NCI-H446 treated with DMSO at 0.1 percent for 48 hours (cell line): ENCODE data around the gene ZNF432.
"Not testable (repeated sequence)": the region's sequence is repeated elsewhere in the genome, so short reads cannot be mapped to it uniquely, and the experiment has no call there.

ENCODE experiments used
- DNase-seq: peaks from one replicate; lab custom pipeline; 2025; lab: John Stamatoyannopoulos, UW

The ZNF432 gene

GRCh38 chr19:52048555-52049501 is at the start of gene ZNF432:
ZNF432 (minus strand) TSS chr19:52048838; CDS start chr19:52046868, 1,970 bp downstream.
- DNase-seq = peak; percentile 78

GRCh38 chr19:52096416-52096815 is 47.8 kb upstream of the ZNF432 start:
- not testable (repeated sequence) for DNase-seq

GRCh38 chr19:52095172-52096014 is 46.8 kb upstream of the ZNF432 start, which contains the start of gene ZNF841:
ZNF841 (minus strand) TSS chr19:52095765; CDS start chr19:52084801, 10,964 bp downstream.
- peak; percentile 86 for DNase-seq

GRCh38 chr19:52094526-52095130 is 46.0 kb upstream of the ZNF432 start:
- no peak for DNase-seq

GRCh38 chr19:52086481-52086880 is 37.8 kb upstream of the ZNF432 start:
- no peak for DNase-seq

- no peak for DNase-seq
These were observed 21.9 kb upstream of the ZNF432 start for GRCh38 chr19:52070496-52070895.

GRCh38 chr19:52069653-52070052 is 21.0 kb upstream of the ZNF432 start:
- no peak for DNase-seq

GRCh38 chr19:52066258-52066863 is 17.7 kb upstream of the ZNF432 start:
- no peak for DNase-seq

GRCh38 chr19:52065399-52065798 is 16.8 kb upstream of the ZNF432 start:
- DNase-seq = no peak

- not testable (repeated sequence) for DNase-seq
These were observed 7.8 kb upstream of the ZNF432 start for GRCh38 chr19:52056480-52056879.

GRCh38 chr19:52051736-52052135 is 3.1 kb upstream of the ZNF432 start:
- DNase-seq = not testable (repeated sequence)

- DNase-seq = no peak
These were observed 9.5 kb downstream of the ZNF432 start for GRCh38 chr19:52039169-52039568.

- no peak for DNase-seq
These were observed 14.4 kb downstream of the ZNF432 start for GRCh38 chr19:52034051-52034728.

GRCh38 chr19:52028780-52029123 is 19.9 kb downstream of the ZNF432 start:
- DNase-seq = no peak

- DNase-seq = peak; percentile 81
These were observed 20.4 kb downstream of the ZNF432 start, which contains the start of gene ZNF614 for GRCh38 chr19:52028027-52028779. ZNF614 (minus strand) TSS chr19:52028379; CDS start chr19:52025745, 2,634 bp downstream.

GRCh38 chr19:52026255-52026990 is 22.2 kb downstream of the ZNF432 start:
- DNase-seq = not testable (repeated sequence)

GRCh38 chr19:52024478-52024877 is 24.2 kb downstream of the ZNF432 start:
- not testable (repeated sequence) for DNase-seq

GRCh38 chr19:52022193-52022592 is 26.4 kb downstream of the ZNF432 start:
- DNase-seq = no peak

- DNase-seq = no peak
These were observed 28.1 kb downstream of the ZNF432 start for GRCh38 chr19:52020506-52020905.

GRCh38 chr19:52010674-52011073 is 38.0 kb downstream of the ZNF432 start:
- no peak for DNase-seq
